HepG2 (cell line): ENCODE results near the gene EPO. TPM values are rescaled to one million over a fixed set of nuclear protein-coding genes. Genes with fewer than 3 reads are reported as not detected.
A peak's percentile ranks its signal among the peaks of the same experiment; 100 is the strongest.

Source experiments
- HNRNPK ChIP-seq: fragments of 200-400 bp; formaldehyde crosslinking; IDR thresholded peaks from 2 replicates; pipeline ENCODE4 v1.6.1; 2018; ENCODE audit warnings: low read length, low read depth, moderate library complexity, mild to moderate bottlenecking; ENCODE audit not compliant: poor library complexity, severe bottlenecking
- PAF1 ChIP-seq: IDR thresholded peaks from 2 replicates; pipeline ENCODE4 v1.6.1; 2016; ENCODE audit warnings: missing genetic modification reagents, missing compliant biosample characterization
- PHF8 ChIP-seq: sonication (generic); formaldehyde crosslinking; IDR thresholded peaks from 2 replicates; pipeline ENCODE4 v1.5.0; 2020; ENCODE audit warnings: missing genetic modification reagents
- POLR2AphosphoS5 ChIP-seq: IDR thresholded peaks from 2 replicates; pipeline ENCODE4 v1.6.1; 2012; ENCODE audit warnings: low read depth, low read length
- RBAK ChIP-seq: sonication (generic); formaldehyde crosslinking; IDR thresholded peaks from 2 replicates; pipeline ENCODE4 v1.5.1; 2020; ENCODE audit warnings: mild to moderate bottlenecking, missing genetic modification reagents
- RBM22 ChIP-seq: fragments of 200-400 bp; formaldehyde crosslinking; optimal IDR thresholded peaks from 2 replicates; pipeline ENCODE3; 2017; ENCODE audit warnings: mild to moderate bottlenecking, low read length, moderate library complexity
- U2AF1 ChIP-seq: fragments of 200-400 bp; formaldehyde crosslinking; optimal IDR thresholded peaks from 2 replicates; pipeline ENCODE3; 2017; ENCODE audit warnings: mild to moderate bottlenecking, low read depth, low read length
- ZNF138 ChIP-seq: sonication (generic); formaldehyde crosslinking; IDR thresholded peaks from 2 replicates; pipeline ENCODE4 v1.5.0; 2020; ENCODE audit warnings: mild to moderate bottlenecking, low read depth, missing genetic modification reagents
- ZNF205 ChIP-seq: IDR thresholded peaks from 2 replicates; pipeline ENCODE4 v1.6.1; 2018; ENCODE audit warnings: missing biosample characterization, missing genetic modification reagents
- ZNF251 ChIP-seq: sonication (generic); formaldehyde crosslinking; IDR thresholded peaks from 2 replicates; pipeline ENCODE4 v1.9.0; 2021; ENCODE audit warnings: mild to moderate bottlenecking, missing genetic modification reagents
- ZNF547 ChIP-seq: sonication (generic); formaldehyde crosslinking; IDR thresholded peaks from 2 replicates; pipeline ENCODE4 v1.5.1; 2020; ENCODE audit warnings: mild to moderate bottlenecking, missing genetic modification reagents
- ZNF556 ChIP-seq: sonication (generic); formaldehyde crosslinking; IDR thresholded peaks from 2 replicates; pipeline ENCODE4 v1.4.0; 2020; ENCODE audit warnings: mild to moderate bottlenecking, missing genetic modification reagents, borderline replicate concordance
- ZNF766 ChIP-seq: sonication (generic); formaldehyde crosslinking; IDR thresholded peaks from 2 replicates; pipeline ENCODE4 v1.5.0; 2020; ENCODE audit warnings: missing genetic modification reagents, borderline replicate concordance
- polyA plus RNA-seq, 8 experiments: library from polyadenylated mRNA; depleted of rRNA in 3 of 8; stranded (reverse) in 7 of 8; unstranded in 1 of 8; fragments of >200 nt; fragmentation: Illumina TruSeq in 4 of 8; extraction: Trizol in 4 of 8; gene quantifications; 2 replicates each; pipeline versions ENCODE4 v1.2.1 to v1.2.3, GENCODE V29; 2011 to 2016; ENCODE audit warnings: low read depth in 4 of 8, missing spikeins in 1 of 8, mixed read lengths in 1 of 8; ENCODE audit not compliant: insufficient read depth in 1 of 8
- total RNA-seq, 5 experiments: library from RNA; depleted of rRNA; stranded (reverse); fragments of >200 nt; fragmentation: Illumina TruSeq; extraction: Trizol; gene quantifications; 2 replicates each; pipeline ENCODE4 v1.2.3, GENCODE V29; 2016; ENCODE audit warnings: low read depth in 1 of 5
- TF ChIP-seq, protein P1 (sequence below): sonication (generic); formaldehyde crosslinking; IDR thresholded peaks from 2 replicates; pipeline ENCODE4 v1.9.0; 2021; ENCODE audit warnings: missing genetic modification reagents, borderline replicate concordance
- TF ChIP-seq, protein P2 (sequence below): sonication (generic); formaldehyde crosslinking; IDR thresholded peaks from 2 replicates; pipeline ENCODE4 v1.4.0; 2020; ENCODE audit warnings: missing genetic modification reagents
- TF ChIP-seq, protein P3 (sequence below): sonication (generic); formaldehyde crosslinking; IDR thresholded peaks from 2 replicates; pipeline ENCODE4 v1.5.0; 2020; ENCODE audit warnings: missing genetic modification reagents
- TF ChIP-seq, protein P4 (sequence below): sonication (generic); formaldehyde crosslinking; IDR thresholded peaks from 2 replicates; pipeline ENCODE4 v1.4.0; 2020; ENCODE audit warnings: mild to moderate bottlenecking, missing genetic modification reagents

Gene EPO
- total and polyA plus RNA-seq, 2 of the 13 experiments (the other 11 are each of a cell fraction or from before 2014, with no cell fraction given): 10.3 to 25.7 TPM

DNA sequence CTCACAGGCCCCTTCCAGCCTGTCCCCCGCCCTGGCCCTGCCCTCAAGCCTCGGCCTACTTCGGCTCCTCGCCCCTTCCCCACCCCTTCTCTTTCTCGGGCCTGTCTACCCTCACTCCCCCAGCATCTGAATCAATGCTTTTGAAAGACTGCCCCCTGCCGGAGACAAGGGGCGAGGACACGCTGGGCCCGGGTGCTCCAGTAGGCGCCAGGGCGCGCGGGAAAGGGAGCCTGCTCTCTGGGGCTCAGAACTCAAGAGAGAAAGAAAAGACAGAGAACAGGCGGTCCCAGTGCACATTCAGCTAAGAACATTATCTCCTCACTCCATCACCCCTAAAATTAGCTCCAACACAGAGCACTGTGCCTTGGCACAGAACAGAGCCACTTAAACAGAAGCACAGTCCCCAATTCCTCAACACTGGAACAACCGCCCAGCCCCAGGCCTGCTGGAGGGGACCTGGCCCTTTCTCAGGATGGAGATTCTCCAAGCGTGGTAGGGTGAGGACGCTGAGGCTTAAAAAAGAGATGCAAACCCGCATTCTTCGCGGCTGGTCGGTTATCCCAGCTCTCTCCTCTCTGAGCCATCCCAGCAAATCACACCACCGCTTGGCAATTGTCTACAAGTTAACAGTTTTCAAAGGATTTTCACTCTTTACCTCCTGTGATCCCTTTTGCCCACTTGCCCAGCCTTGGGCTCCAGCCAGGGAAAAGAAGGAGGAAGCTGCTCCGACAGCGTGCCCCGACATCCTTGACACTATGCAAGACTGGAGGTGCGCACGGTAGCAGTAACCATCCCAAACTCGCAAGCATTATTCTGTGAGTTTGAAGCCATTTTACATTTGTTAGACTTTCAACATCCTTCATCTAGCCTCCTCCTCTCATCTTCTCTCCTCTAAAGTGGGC lies 28.3 kb upstream of the EPO start (continued):
- TF ChIP-seq, protein P1, sequence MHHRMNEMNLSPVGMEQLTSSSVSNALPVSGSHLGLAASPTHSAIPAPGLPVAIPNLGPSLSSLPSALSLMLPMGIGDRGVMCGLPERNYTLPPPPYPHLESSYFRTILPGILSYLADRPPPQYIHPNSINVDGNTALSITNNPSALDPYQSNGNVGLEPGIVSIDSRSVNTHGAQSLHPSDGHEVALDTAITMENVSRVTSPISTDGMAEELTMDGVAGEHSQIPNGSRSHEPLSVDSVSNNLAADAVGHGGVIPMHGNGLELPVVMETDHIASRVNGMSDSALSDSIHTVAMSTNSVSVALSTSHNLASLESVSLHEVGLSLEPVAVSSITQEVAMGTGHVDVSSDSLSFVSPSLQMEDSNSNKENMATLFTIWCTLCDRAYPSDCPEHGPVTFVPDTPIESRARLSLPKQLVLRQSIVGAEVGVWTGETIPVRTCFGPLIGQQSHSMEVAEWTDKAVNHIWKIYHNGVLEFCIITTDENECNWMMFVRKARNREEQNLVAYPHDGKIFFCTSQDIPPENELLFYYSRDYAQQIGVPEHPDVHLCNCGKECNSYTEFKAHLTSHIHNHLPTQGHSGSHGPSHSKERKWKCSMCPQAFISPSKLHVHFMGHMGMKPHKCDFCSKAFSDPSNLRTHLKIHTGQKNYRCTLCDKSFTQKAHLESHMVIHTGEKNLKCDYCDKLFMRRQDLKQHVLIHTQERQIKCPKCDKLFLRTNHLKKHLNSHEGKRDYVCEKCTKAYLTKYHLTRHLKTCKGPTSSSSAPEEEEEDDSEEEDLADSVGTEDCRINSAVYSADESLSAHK: no peak
- TF ChIP-seq HNRNPK: no peak
- TF ChIP-seq, protein P2, sequence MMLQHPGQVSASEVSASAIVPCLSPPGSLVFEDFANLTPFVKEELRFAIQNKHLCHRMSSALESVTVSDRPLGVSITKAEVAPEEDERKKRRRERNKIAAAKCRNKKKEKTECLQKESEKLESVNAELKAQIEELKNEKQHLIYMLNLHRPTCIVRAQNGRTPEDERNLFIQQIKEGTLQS (CRISPR knock-in tag): no peak
- TF ChIP-seq, protein P3, sequence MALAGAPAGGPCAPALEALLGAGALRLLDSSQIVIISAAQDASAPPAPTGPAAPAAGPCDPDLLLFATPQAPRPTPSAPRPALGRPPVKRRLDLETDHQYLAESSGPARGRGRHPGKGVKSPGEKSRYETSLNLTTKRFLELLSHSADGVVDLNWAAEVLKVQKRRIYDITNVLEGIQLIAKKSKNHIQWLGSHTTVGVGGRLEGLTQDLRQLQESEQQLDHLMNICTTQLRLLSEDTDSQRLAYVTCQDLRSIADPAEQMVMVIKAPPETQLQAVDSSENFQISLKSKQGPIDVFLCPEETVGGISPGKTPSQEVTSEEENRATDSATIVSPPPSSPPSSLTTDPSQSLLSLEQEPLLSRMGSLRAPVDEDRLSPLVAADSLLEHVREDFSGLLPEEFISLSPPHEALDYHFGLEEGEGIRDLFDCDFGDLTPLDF (CRISPR knock-in tag): peak; percentile 23; the same call in 1 of the 2 replicates
- TF ChIP-seq U2AF1: no peak
- no peak for TF ChIP-seq ZNF251 (CRISPR knock-in tag)
- TF ChIP-seq, protein P4, sequence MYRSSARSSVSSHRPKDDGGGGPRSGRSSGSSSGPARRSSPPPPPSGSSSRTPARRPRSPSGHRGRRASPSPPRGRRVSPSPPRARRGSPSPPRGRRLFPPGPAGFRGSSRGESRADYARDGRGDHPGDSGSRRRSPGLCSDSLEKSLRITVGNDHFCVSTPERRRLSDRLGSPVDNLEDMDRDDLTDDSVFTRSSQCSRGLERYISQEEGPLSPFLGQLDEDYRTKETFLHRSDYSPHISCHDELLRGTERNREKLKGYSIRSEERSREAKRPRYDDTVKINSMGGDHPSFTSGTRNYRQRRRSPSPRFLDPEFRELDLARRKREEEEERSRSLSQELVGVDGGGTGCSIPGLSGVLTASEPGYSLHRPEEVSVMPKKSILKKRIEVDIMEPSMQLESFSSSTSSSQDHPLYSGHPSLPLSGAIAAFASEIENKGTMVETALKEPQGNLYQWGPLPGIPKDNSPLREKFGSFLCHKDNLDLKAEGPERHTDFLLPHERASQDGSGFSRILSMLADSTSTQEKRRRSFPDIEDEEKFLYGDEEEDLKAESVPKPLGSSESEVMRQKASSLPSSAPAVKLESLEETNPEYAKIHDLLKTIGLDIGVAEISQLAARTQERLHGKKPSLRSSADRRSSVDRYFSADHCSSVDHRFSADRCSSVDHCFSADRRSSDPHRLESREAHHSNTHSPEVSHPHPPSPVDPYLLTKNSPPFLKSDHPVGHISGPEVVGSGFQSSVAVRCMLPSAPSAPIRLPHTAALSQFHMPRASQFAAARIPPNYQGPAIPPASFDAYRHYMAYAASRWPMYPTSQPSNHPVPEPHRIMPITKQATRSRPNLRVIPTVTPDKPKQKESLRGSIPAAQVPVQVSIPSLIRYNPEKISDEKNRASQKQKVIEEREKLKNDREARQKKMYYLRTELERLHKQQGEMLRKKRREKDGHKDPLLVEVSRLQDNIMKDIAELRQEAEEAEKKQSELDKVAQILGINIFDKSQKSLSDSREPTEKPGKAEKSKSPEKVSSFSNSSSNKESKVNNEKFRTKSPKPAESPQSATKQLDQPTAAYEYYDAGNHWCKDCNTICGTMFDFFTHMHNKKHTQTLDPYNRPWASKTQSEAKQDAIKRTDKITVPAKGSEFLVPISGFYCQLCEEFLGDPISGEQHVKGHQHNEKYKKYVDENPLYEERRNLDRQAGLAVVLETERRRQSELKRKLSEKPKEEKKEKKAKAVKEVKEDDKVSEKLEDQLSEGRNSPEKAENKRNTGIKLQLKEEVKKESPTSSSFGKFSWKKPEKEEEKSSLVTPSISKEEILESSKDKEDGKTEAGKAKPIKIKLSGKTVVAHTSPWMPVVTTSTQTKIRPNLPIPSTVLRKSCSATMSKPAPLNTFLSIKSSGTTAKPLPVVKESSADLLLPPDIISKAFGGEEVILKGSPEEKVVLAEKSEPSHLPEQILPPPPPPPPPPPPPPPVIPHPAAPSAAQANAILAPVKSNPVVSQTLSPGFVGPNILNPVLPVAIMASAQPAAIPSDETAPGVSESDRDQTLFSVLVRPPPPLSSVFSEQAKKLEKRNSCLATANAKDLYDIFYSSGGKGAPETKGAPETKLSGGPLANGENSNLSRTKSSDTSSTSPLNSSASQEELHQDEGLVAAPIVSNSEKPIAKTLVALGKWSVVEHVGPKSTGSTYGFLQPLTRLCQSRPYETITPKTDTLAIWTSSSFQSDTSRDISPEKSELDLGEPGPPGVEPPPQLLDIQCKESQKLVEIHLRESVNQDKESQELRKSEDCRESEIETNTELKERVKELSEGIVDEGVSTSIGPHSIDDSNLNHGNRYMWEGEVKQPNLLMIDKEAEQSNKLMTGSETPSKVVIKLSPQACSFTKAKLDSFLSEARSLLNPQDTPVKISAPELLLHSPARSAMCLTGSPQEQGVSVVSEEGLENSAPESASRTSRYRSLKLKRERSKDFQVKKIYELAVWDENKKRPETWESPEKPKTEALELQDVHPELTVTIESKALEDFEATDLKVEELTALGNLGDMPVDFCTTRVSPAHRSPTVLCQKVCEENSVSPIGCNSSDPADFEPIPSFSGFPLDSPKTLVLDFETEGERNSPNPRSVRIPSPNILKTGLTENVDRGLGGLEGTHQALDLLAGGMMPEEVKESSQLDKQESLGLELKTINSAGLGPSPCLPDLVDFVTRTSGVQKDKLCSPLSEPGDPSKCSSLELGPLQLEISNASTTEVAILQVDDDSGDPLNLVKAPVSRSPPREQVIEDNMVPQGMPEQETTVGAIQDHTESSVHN: no peak
- TF ChIP-seq ZNF205: no peak
- TF ChIP-seq RBAK (CRISPR knock-in tag): no peak
- no peak for TF ChIP-seq POLR2AphosphoS5
- TF ChIP-seq RBM22: no peak
- no peak for TF ChIP-seq ZNF547 (CRISPR knock-in tag)
- no peak for TF ChIP-seq PAF1 (CRISPR knock-in tag)
- TF ChIP-seq PHF8 (CRISPR knock-in tag): 0 out of 2 replicates have a peak, but pooled peaks have one; percentile 31
- TF ChIP-seq ZNF766 (CRISPR knock-in tag): no peak
- TF ChIP-seq ZNF556 (CRISPR knock-in tag): 0 out of 2 replicates have a peak, but pooled peaks have one; percentile 71
- no peak for TF ChIP-seq ZNF138 (CRISPR knock-in tag)
